Stimulated activated CD4-positive, alpha-beta T cell treated with anti-CD3 and anti-CD28 coated beads, Interleukin-12 subunit alpha, Interleukin-12 subunit beta, amount 100 ng/mL, for 4 hours (primary cell): ENCODE results near the gene CHST6.
"Not testable (repeated sequence)": the region's sequence is repeated elsewhere in the genome, so short reads cannot be mapped to it uniquely, and the experiment has no call there.

ENCODE experiments used
- DNase-seq: peaks from one replicate; pipeline ENCODE4 v3.0.0-alpha.2; 2020

CHST6 gene

DNA sequence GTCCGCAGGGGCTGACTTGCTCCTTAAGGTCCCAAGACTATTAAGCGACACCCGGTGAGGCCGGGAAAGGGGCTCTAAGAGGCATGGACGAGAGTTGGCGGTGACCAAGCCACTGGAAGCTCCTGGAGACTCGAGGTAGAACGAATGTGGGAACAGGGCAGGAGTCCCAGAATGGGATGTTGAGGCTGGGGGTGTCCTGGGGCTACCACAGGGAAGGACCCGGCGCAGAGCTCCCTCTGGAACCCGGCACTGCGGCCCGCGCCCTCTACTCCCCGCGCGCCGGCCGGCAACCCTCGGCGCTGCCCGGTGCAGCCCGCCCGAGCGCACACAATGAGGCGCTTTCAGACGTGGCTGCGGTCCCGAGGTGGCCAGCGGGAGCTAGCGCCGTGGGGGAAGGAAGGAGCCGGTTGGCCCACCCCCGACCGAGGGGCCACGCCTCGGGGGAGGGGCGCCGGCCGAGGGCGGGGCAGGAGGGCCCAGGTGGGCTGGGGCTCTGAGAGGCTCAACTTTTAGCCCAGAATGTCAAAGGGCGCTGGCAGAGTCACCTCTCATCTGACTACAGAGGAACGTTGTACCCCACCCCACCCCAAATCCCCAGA lies at the start of gene CHST6:
TSS of gene CHST6 (minus strand) at position 366 of the 599 bp plus-strand sequence. CDS start 15,613 bp downstream, outside the sequence.
- DNase-seq: peak; percentile 10

- not testable (repeated sequence) for DNase-seq
These were observed 47.2 kb upstream of the CHST6 start for GRCh38 chr16:75542462-75542861.

- no peak for DNase-seq
These were observed 46.0 kb upstream of the CHST6 start for GRCh38 chr16:75541236-75541635.

DNA sequence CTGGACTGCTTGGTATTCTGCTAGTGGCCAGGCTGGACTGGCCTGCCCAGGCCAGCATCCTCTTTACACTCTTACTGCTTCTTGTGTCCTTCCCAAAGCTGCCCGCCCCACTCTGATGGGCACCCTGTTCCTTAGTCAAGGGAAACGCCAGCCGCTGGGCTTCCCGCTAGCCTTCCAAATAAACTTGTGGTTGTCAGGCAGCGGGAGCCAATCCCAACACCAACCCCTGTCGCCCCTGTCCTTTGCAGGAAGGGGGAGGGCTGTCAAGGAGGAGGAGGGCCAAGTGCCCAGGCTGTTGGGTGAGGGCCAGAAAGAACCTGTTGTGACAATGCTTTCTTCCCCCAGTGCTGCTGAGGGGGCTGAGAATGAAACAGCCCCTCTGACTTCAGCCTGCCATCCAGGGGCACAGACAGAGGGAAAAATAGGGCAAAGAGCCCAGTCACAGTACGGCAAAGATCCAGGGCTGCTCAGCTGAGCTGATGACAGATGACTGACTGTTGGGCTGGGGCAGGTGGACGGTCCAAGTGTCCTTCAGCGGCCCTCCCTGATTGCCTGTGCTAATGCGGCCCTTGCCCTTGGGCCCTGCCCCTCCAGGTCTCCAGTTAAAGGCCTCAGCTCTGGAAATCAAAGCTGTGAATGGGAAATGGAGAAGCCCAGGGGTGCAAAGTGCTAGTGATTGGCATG lies 43.8 kb upstream of the CHST6 start:
- DNase-seq: not testable (repeated sequence)

DNA sequence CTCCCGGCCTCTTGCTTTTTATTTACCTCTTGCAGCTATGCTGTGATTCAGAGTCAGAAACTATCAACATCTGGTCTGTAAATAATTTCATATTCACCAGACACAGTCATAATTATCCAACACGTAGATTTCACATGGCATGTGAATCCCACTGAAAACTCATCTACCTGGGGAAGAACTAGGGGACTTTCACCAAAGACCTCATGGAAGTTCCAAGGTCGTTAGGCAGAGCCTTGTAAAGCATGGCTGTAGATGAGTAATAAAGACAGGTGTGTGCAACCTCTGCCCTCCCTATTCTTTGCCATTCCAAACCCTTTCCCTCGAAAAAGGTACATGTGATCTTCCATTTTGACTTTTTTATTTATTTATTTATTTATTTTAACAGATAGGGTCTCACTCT lies 42.5 kb upstream of the CHST6 start:
- DNase-seq: no peak

DNA sequence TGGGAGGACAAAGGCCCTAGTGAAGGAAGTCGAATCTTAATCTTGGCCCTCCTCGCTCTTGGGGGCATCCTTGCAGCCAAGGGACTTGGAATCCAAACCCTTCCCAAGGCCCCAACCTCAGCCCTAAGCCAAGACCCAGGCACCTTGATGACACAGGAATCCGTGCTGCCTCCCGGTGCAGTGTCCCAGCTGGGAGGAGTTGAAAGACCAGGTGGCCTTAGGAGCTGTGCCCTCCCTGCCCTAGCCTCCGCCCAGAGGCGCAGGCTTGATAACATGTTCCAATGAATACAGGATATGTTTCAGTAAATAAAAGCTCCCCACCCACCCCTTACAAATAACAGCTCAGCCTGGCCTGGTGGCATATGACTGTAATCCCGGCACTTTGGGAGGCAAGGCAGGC lies 40.7 kb upstream of the CHST6 start, which contains the start of gene CHST5:
TSS of gene CHST5 (minus strand) at position 208 of the 400 bp plus-strand sequence. CDS start 5,724 bp downstream, outside the sequence.
- DNase-seq: no peak

GRCh38 chr16:75535211-75535843 lies 40.1 kb upstream of the CHST6 start:
- DNase-seq: no peak

DNA sequence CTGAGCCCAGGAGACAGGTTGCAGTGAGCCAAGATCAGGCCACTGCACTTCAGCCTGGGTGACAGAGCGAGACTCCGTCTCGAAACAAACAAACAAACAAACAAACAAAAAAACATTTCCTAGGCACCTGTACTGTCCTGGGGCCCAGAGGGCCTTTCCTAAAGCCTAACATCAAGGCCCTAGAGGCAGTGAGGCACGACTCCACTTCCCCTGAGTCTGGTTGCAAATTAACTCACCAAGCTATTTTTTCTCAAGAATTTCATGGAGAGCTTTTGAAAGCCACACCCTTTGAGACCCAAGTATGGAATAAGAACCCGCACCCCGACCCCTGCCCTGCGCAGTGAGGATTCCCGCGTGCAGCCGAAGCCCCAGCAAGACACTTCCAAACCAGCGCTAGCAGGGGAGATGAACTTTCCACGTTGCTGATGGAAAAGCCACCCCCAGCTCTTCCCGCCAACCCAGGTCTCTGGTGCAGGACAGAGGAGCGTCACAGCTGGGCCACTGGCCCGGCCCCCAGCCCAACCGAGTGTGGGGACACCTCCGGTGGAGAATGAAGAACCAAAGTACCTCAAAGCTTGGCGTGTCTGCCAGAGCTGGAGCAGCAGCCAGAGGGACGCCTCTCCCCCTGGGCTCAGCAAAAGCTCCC lies 39.4 kb upstream of the CHST6 start:
- DNase-seq: no peak

DNA sequence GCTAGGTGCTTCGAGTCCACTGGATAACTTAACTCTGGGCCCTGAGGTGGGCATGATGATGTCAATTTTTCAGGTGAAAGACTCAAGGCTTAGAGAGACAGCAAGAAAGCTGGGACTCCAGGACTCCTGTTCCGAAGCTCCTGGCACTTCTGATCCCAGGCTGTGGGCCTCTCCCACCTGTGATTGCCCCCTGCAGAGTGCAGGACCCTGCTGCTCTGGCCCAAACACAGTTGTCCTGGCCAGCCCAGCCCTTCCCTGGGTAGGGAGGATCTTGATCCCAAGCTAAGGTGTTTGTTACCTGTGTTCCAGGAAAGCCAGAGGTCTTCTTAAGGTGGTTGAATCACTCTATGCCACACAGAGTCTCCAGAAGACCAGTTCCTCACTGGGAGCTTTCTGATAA lies 37.5 kb upstream of the CHST6 start:
- no peak for DNase-seq

DNA sequence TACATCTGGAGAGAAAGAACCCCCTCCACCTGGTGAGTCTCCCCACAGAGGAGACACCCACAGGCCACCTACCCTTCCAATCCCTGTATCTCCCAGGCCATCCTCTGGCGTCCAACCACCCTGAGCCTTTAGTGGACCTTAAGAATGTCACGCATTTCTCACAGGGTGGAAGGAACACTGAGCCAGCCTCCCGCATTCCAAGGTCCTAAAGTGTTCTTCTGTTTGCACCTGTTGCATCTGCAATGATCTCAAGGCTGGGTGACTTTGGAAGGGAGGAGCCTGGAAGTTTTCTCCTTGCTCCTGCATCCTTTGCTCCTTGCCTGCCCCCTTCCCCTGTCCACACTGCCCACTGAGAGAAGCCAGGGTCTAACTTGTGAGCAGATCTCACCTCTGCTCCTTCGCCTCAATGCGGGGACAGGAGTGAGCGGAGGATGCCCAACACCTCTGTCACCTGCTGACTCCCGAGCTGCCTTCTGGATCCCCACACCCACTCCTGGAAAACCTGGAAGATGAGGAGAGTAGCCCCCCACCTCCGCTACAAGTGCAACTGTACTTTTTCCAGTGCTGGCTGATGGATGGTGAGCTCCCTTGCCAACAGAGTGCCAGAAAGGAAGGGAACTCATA lies 37.0 kb upstream of the CHST6 start:
- DNase-seq: no peak

DNA sequence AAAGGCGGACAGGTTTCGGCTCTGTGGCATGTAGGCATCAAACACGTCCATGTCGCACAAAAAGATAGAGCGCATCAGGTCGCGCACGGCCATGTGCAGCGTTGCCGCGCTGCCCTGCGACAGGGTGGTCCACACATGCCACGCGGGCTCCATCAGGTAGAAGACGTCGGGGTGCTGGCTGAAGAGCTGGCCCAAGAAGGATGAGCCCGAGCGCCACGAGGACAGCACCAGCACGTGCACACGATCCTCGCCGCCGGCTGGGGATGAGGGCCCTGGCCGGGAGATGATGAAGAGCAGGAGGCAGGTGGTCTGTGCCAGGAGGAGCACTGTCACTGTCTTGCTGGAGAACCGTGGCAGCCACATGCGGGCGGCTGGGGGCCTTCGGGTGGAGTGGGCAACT lies 34.7 kb upstream of the CHST6 start:
- no peak for DNase-seq

DNA sequence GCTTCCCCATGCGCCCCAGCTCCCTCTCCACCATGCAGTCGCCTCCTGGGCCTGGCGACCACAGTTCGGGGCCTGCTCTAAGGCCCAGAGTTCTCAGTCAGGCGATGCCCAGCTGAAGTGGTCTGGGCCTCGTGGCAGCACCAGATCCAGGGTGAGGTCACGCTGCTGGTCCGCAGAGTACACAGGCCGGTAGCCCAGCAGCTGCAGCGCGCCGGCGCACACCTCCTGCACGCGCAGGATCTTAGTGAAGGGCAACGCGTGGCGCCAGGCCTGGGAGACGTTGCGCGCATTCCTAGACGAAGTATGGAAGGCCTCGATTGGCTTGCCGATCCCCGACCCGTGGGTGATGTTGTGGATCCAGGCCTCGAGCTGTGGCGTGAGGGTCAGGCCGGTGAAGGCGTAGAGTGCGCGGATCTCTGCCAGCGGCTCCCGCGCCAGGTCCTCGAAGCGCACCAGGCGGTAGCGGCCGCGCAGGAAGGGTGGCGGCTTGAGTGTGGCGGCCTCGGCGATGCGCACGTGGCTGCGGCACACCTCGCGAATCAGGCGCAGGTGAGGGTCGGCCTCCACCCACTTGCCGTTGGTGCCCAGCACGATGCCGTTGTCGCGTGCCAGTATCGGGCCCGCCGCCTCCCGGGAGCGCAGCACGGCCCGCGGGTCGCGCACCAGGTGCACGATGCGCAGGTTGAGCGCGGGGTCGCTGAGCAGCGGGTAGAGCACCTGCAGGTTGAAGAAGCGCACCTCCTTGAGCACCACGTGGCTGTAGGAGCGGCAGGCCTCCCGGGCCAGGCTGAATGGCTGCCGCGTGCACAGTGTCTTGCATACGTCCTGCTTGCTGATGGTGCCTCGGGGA lies 34.0 kb upstream of the CHST6 start:
- no peak for DNase-seq

- DNase-seq: no peak
These were observed 32.6 kb upstream of the CHST6 start for GRCh38 chr16:75527825-75528299.

DNA sequence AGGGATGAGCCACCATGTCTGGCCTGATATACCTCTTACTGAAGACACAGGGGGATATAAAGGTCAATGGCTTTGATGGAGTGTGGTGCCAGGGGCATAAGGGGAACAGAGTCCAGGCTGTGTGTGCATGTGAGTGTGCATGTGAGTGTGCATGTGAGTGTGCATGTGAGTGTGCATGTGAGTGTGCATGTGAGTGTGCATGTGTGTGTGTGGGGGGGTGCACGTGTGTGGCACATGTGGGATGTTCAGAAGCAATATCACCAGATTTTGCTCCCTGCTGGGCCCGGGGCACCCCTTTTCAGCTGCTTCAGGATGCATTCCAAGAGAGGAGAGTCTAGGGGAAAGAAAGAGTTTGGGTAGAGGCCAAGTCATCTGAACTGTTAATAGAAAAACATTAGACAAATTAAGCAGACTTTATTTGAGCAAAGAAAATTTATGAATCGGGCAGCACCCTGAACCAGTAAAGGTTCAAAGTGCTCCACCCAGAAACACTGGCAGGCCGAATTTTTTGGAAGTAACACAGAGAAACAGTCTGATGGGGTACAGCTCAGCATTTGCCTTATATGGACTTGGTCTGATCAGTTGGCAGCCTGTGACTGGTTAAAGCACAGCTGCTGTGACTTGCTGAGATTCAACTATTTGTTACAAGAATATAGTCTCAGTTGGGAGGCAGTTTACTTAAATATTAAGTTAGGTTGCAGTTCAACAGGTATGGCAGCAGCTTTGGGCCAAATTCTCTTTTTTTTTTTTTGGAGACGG lies 31.0 kb upstream of the CHST6 start:
- no peak for DNase-seq

GRCh38 chr16:75519175-75519574 lies 23.9 kb upstream of the CHST6 start:
- DNase-seq: no peak

- peak; percentile 31 for DNase-seq
These were observed 21.1 kb upstream of the CHST6 start for GRCh38 chr16:75516189-75516966.

GRCh38 chr16:75514296-75514695 lies 19.1 kb upstream of the CHST6 start:
- DNase-seq: no peak

DNA sequence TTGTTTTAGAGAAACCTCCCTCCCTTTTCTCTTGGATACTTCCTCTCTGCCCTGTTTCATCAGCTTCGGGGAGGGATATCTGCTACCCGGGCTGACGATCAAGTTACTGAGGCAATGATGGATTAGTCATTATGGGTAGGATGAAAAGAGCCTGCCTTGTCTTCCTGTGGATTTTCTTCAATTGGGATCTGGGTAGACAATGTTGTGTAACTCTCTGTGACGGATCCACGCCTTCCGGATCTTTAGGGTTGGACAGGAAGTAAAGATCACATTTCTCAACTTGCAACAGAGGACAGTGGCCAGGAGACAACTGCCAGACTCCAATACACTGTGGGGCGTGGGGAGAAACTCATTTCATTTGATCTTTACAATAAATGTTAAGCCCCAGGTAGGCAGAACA lies 11.3 kb upstream of the CHST6 start:
- DNase-seq: no peak

DNA sequence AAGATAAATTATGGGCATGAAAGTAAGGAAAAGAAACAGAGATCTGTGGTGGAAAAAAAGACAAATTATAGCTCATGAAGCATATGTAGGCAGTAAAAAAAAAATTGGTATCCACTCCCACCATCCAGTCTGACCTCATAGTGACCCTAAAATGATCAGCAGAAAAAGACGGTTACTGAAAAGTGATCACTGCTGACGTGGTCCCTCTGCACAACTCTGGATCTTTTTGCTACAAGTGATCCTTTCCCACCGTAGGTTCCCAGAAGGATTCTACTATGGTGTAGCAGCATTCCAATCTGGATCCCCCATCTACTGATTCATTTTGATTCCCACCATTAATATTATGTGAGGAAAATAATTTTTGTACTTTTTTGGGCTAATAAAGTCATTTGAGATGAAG lies 10.9 kb upstream of the CHST6 start:
- no peak for DNase-seq

GRCh38 chr16:75503801-75504200 lies 8.6 kb upstream of the CHST6 start:
- no peak for DNase-seq
